GM21619 (cell line): ENCODE measurements around the gene ATP6V0A1.
A peak's percentile ranks its signal among the peaks of the same experiment; 100 is the strongest.
"Not testable (repeated sequence)": the region's sequence is repeated elsewhere in the genome, so short reads cannot be mapped to it uniquely, and the experiment has no call there.

Experiments used
- ATAC-seq: cut with Tn5 transposase; IDR thresholded peaks from one replicate; pipeline ENCODE4 v1.9.1; 2021; ENCODE audit not compliant: unreplicated experiment

ATP6V0A1 gene

GRCh38 chr17:42458497-42459255, at the start of gene ATP6V0A1:
Gene ATP6V0A1 (plus strand): TSS chr17:42458878. CDS start chr17:42460895, 2,017 bp downstream.
- peak; percentile 54 for ATAC-seq

- no peak for ATAC-seq
Measured at GRCh38 chr17:42409523-42410318, 49.0 kb upstream of the ATP6V0A1 start.

- no peak for ATAC-seq
Measured at GRCh38 chr17:42410319-42410685, 48.4 kb upstream of the ATP6V0A1 start.

DNA sequence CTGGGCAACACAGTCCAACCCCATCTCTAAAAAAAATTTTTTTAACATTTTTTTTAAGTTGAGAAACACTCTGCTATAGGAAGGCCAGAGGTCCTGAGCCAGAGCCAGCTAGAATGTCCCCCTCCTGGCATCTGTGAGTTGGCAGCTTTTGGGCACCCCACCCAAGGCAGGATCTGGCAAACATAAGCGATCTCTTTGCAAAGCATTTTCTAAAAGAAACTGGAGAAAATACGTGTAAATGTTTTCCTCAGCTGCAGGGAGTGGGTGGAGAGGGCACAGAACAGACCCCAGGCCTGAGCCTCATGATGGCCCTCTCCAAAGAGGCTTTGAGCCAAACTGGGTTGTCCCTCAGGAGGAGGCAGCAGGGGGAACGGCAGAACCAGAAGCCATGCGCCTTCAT, 47.3 kb upstream of the ATP6V0A1 start:
- no peak for ATAC-seq

GRCh38 chr17:42411905-42412679, 46.6 kb upstream of the ATP6V0A1 start:
- no peak for ATAC-seq

- no peak for ATAC-seq
Measured at GRCh38 chr17:42413464-42414040, 45.1 kb upstream of the ATP6V0A1 start.

- ATAC-seq = no peak
Measured at GRCh38 chr17:42414704-42415409, 43.8 kb upstream of the ATP6V0A1 start.

- not testable (repeated sequence) for ATAC-seq
Measured at GRCh38 chr17:42417981-42418380, 40.7 kb upstream of the ATP6V0A1 start.

DNA sequence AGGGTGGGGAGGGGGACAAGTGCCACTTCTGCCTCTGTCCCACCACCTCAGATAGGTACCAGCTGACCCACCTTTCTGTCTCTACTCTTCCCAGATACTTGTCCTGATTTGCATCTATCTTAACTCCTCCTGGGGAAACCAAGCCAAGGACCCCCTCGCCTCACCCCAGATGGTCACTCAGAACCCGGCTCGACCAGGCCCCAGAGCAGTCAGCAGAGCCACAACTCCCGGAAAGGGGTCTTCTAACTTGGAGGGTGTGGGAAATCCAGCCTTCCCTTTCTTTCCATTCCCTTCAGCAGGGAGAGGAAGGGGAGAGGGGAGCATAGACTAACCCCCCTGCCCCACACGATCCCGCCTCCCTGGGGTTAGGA, 37.6 kb upstream of the ATP6V0A1 start:
- ATAC-seq = no peak

DNA sequence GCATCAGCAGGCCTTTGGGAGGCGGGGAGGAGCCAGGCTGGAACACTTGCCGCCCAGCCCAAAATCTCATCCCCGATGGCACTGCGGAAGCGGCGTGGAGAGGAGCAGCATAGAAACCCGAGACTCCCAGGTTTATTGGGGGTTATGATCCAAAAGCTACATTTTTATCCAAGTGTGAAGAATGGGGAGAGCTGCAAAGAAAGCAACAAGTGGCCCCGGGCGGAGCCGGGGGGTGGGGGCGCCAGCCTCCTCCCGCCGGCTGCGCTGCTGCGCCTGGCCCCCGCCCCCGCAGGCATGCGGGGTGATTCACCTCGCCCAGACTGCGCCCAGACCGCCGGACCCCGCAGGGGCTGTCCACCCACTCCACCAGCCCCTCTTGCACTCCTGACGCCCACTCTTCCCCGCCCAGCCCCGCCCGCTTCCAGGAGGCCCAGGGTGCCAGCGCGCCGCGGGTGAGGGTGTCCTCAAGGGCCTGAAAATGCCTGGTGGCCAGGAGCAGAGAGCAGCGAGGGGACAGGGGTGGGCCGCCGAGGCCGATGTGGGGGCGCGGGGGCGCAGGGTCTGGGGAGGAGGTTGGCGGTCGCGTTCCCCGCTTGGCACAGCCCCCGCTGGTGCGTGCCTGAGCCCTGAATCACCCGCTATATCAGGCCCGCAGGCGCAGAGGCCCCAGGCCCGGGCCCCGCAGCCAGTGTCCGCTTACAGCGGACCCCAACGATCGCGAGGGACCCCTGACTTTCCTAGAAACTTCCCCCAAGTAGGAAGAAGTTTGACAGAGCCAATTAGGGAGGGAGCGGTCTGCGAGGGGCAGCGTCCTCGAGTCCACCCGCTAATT, 37.0 kb upstream of the ATP6V0A1 start:
- no peak for ATAC-seq

DNA sequence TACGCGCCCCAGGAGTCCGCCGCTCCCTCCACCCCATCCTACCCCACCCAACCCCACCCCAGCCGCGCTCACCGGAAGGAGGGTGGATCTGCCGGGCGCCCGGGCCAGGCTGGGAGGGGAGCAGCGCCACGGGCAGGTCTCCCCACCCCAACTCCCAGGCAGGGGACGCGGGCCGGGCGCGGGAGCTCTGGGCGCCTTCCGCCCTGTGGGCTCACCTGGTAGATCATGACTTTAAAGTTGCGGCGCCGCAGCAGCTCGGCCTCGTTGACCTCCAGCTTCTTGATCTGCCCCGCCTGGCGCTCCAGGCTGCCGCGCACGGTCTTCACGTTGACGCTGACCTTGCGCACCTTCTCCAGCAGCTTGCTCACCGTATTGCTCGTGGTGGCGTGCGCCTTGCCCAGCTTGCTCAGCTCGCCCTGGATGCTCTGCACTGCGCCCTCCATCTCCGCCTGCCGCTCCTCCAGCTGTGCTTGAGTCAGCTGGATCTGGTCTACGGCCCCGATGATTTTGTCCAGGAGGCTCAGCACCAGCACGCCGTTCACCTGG, 36.2 kb upstream of the ATP6V0A1 start:
- no peak for ATAC-seq

GRCh38 chr17:42422958-42423712, 35.5 kb upstream of the ATP6V0A1 start, which contains the start of gene CAVIN1:
Gene CAVIN1 (minus strand): TSS chr17:42423256. CDS start chr17:42423097, 159 bp downstream.
- ATAC-seq = no peak

DNA sequence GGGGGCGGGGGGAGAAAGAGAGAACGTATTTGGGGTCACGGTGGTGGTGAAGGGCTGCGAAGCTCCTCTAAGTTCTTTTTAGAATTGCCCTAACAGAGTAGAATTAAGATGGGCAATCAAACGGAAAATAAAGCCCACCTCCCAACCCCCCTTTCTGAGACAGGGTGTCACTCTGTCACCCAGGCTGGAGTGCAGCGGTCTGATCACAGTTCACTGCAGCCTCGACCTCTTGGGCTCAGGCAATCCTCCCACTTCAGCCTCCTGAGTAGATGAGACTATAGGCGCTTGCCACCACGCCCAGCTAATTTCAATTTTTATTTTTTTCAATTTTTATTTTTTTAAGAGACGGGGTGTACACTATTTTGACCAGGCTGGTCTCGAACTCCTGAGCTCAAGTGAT, 34.9 kb upstream of the ATP6V0A1 start:
- ATAC-seq = no peak

GRCh38 chr17:42424991-42425610, 33.6 kb upstream of the ATP6V0A1 start:
- no peak for ATAC-seq

DNA sequence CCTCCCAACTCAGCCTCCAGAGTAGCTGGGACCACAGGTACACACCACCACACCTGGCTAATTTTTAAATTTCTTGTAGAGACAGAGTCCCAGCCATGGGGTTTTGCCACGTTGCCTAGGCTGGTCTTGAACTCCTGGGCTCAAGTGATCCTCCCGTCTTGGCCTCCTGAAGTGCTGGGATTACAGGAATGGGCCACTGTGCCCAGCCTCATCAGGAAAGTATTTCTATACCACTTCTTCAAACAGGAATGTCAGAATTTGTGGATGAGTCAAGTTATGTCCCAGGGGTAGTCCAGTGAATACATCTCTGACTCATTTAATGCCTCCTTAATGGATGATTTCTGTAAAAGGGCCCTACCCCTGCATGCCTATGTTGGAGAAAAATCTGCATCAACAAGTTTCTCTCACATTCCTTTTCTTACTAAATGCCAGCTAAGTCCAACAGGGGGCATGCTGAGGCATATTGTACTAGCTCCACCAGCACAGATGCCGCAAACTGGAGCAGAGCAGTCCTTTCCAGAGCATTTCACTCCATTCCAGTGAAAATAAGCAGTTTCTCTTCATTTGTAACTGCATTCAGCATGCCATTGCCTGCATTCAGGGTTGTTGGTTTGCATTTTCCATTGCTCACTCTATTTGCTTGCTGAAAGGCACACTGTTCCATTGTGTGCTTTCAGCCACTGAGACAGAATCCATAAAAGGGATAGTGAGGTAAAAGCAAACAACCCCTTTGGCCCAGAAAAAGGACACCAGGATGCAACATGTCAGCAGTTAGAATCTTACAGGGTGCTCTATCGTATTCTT, 30.3 kb upstream of the ATP6V0A1 start:
- no peak for ATAC-seq

- ATAC-seq = no peak
Measured at GRCh38 chr17:42429726-42430447, 28.8 kb upstream of the ATP6V0A1 start.

DNA sequence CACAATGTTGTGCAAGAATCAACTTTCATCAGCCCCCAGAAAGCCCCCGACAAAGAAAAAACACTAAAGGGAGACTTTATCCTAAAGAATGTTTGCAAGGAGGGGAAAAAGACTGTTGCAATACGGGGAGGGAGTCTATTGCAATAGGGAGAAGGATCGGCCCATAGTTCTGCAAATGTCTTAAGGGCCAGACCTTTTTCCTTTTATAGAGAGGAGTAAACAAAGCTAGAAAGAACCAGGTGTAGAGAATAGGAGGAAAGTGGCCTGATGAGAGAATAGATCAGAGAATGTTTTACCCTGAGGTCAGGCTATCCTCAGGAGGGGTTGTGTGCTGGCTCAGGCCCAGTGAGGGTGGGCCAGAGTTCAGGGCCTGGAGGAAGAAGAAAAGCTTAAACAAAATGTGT, 26.9 kb upstream of the ATP6V0A1 start:
- ATAC-seq = no peak
